ENCODE data around the gene MBOAT1. TPM values are rescaled to one million over a fixed set of nuclear protein-coding genes. Genes with fewer than 3 reads are reported as not detected.

MBOAT1 gene
- total and polyA plus RNA-seq, 2 of the 13 experiments (the other 11 are each of a cell fraction or from before 2014, with no cell fraction given) = not detected

DNA sequence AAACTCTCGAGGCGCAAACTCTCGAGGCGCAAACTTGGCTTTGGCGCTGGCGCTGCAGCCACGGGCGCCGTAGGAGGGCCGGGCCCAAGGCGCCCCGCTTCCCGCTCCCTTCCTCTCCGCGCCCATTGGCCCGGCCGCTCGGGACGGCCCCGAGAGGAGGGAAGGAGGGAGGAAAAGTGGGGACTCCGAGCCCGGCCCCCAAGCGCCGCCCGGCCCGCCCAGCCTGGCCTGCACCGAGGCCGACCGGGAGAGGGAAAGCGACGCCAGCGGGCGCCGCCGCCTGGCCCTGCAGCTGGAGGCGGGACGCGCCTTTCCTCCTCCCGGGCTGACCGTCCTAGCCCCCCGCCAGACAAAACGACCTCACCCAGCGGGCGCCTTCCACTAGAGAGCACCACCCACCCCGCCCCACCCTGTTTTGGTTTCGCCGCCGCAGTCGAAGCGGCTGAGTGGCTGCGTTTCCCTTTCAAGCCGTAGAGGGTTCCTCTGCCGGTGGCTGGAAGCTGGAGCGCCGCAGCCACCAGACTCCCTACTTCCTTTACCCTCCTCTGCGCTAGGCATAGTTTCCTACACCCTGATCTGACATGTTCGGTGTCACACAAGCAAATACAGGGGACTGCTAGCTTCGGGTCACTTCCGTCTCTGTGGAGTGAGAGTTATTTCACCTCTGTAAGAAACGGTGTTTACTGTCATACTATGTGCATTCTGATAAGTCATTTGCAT, at the start of gene MBOAT1 (continued):
- TF ChIP-seq ZFAT (CRISPR knock-in tag; conservative IDR thresholded peaks at IDR 0.05) (0 out of 2 replicates have a peak, but pooled peaks have one; percentile 39), ZBTB20 (CRISPR knock-in tag; IDR thresholded peaks at IDR 0.05; ENCODE audit: borderline replicate concordance, low read depth) (no peak), PCBP1 (IDR thresholded peaks at IDR 0.05; ENCODE audit: borderline replicate concordance, low read depth, low read length) (no peak), IKZF4 (CRISPR knock-in tag; IDR thresholded peaks at IDR 0.05; ENCODE audit: borderline replicate concordance, low read depth, not compliant biosample characterization) (no peak), ZNF709 (CRISPR knock-in tag; IDR thresholded peaks at IDR 0.05) (peak; percentile 77; the same call in 1 of the 2 replicates), EP300 (IDR thresholded peaks at IDR 0.05; ENCODE audit: low read depth in 2 of 2, low read length in 2 of 2) (no peak), EP300 (CRISPR knock-in tag; IDR thresholded peaks at IDR 0.05; ENCODE audit: borderline replicate concordance) (no peak), ZNF256 (CRISPR knock-in tag; conservative IDR thresholded peaks at IDR 0.05) (no peak), ZFY (CRISPR knock-in tag; IDR thresholded peaks at IDR 0.05) (peak; percentile 70), ZNF780A (CRISPR knock-in tag; IDR thresholded peaks at IDR 0.05) (no peak), CAMTA2 (CRISPR knock-in tag; IDR thresholded peaks at IDR 0.05; ENCODE audit: borderline replicate concordance) (peak; percentile 68; the same call in 1 of the 2 replicates), CEBPZ (IDR thresholded peaks at IDR 0.05; ENCODE audit: low read length) (no peak), RARG (CRISPR knock-in tag; IDR thresholded peaks at IDR 0.05; ENCODE audit: low read depth) (no peak), CEBPG (CRISPR knock-in tag; IDR thresholded peaks at IDR 0.05) (no peak), AGO2 (optimal IDR thresholded peaks at IDR 0.05; ENCODE audit: low read depth, low read length) (no peak), ZBTB42 (CRISPR knock-in tag; IDR thresholded peaks at IDR 0.05) (peak; percentile 42; the same call in 1 of the 2 replicates), RBAK (CRISPR knock-in tag; IDR thresholded peaks at IDR 0.05) (no peak), ZNF775 (CRISPR knock-in tag; IDR thresholded peaks at IDR 0.05; ENCODE audit: borderline replicate concordance) (no peak), LCORL (IDR thresholded peaks at IDR 0.05) (no peak), LCORL (CRISPR knock-in tag; IDR thresholded peaks at IDR 0.05) (peak; percentile 57; the same call in 1 of the 2 replicates), KDM5B (CRISPR knock-in tag; IDR thresholded peaks at IDR 0.05; ENCODE audit: borderline replicate concordance) (peak; percentile 64; the same call in 1 of the 2 replicates), POLR2G (IDR thresholded peaks at IDR 0.05; ENCODE audit: low read depth, low read length) (no peak)
- TF ChIP-seq, protein P1, sequence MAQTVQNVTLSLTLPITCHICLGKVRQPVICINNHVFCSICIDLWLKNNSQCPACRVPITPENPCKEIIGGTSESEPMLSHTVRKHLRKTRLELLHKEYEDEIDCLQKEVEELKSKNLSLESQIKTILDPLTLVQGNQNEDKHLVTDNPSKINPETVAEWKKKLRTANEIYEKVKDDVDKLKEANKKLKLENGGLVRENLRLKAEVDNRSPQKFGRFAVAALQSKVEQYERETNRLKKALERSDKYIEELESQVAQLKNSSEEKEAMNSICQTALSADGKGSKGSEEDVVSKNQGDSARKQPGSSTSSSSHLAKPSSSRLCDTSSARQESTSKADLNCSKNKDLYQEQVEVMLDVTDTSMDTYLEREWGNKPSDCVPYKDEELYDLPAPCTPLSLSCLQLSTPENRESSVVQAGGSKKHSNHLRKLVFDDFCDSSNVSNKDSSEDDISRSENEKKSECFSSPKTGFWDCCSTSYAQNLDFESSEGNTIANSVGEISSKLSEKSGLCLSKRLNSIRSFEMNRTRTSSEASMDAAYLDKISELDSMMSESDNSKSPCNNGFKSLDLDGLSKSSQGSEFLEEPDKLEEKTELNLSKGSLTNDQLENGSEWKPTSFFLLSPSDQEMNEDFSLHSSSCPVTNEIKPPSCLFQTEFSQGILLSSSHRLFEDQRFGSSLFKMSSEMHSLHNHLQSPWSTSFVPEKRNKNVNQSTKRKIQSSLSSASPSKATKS (CRISPR knock-in tag; IDR thresholded peaks at IDR 0.05) = no peak
- TF ChIP-seq, protein P2, sequence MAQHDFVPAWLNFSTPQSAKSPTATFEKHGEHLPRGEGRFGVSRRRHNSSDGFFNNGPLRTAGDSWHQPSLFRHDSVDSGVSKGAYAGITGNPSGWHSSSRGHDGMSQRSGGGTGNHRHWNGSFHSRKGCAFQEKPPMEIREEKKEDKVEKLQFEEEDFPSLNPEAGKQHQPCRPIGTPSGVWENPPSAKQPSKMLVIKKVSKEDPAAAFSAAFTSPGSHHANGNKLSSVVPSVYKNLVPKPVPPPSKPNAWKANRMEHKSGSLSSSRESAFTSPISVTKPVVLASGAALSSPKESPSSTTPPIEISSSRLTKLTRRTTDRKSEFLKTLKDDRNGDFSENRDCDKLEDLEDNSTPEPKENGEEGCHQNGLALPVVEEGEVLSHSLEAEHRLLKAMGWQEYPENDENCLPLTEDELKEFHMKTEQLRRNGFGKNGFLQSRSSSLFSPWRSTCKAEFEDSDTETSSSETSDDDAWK (CRISPR knock-in tag; IDR thresholded peaks at IDR 0.05) = no peak

All from HepG2 (cell line).